Measurements from ENCODE around the gene RALGAPB. TPM values are rescaled to one million over a fixed set of nuclear protein-coding genes. Genes with fewer than 3 reads are reported as not detected.

The RALGAPB gene
- total RNA-seq, 2 experiments from 2014 or later: 36.2 to 39.7 TPM

DNA sequence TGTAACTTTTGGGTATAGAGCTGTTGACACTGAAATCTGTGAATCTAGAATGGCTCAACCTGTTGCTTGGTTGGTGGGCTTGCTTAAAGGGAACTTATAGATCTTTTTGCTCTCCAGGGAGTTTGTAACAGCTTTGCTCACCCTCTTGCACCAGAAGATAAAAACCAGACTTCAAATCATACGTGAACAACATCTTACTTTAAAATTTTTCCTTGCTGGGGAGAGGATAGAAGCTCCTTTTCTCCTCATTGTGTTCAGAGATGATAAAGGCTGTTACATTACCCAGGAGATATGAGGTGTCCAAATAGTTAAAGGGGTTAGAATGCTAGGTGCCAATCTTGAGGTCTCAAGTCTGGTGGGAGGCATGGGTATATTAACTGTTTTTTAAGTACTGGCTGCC is 46.8 kb downstream of the RALGAPB start:
- H3K36me3 Mint-ChIP-seq: peaks cover 25% of the 10 kb centered on the region
- no peak for DNase-seq
- no peak overlapping the region for H3K4me3 Mint-ChIP-seq
- H3K27ac Mint-ChIP-seq: no peak overlapping the region
- no peaks in the 10 kb centered on the region for H3K27me3 Mint-ChIP-seq
- no peaks in the 10 kb centered on the region for H3K9me3 Mint-ChIP-seq
- no peaks in the 10 kb centered on the region for H3K4me1 Mint-ChIP-seq
- ATAC-seq (ENCODE audit: low read depth): no peak
- POLR2A ChIA-PET: no interaction called here

DNA sequence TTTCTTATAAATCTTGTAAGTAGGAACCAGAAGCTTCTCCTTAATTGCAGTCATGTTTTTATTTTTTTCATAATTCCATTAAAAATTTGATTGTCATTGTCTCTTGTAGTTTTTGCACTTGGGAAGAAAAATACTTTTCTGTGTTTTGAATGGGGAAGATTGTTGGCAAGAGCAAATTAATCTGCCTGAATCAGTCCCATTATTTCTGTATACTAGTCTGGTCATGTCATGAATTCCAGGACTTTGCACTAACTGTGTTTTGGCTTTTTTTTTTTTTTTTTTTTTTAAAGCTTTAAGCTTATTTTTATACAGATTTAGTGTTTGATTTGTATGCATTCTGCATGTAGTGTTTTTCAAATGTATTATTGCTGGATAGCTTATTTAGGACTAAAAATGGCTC is 47.6 kb downstream of the RALGAPB start:
- Mint-ChIP-seq H3K4me3 (no peak overlapping the region), H3K9me3 (no peaks in the 10 kb centered on the region), H3K4me1 (no peaks in the 10 kb centered on the region), H3K36me3 (peaks cover 25% of the 10 kb centered on the region), H3K27ac (no peak overlapping the region), H3K27me3 (no peaks in the 10 kb centered on the region)
- POLR2A ChIA-PET: no interaction called here
- ATAC-seq (ENCODE audit: low read depth) (no peak), DNase-seq (no peak)

DNA sequence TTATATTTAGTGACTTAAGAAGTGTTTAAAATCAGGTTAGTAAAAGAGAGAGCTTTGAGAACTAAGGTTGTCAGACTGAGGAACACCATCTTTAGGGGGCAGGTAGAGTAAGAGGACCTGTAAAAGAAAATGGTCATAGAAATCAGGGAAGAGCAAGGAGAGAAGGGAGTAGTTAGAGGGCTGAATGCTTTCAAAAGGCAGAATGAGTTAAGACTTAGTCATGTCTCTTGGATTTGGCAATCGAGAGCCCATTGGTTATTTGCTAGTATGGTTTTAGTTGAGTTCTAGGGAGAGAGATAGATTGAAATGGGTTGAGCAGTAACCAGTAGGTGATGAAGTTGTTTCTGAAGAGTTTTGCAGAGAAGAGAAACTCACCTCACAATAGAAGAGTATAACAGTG is 51.1 kb downstream of the RALGAPB start:
- POLR2A ChIA-PET: no interaction called here
- no peaks in the 10 kb centered on the region for H3K4me1 Mint-ChIP-seq
- H3K36me3 Mint-ChIP-seq: peaks cover 18% of the 10 kb centered on the region
- no peak overlapping the region for H3K27ac Mint-ChIP-seq
- no peak overlapping the region for H3K4me3 Mint-ChIP-seq
- DNase-seq (no peak), ATAC-seq (ENCODE audit: low read depth) (no peak)
- H3K9me3 Mint-ChIP-seq: no peaks in the 10 kb centered on the region
- H3K27me3 Mint-ChIP-seq: no peaks in the 10 kb centered on the region

DNA sequence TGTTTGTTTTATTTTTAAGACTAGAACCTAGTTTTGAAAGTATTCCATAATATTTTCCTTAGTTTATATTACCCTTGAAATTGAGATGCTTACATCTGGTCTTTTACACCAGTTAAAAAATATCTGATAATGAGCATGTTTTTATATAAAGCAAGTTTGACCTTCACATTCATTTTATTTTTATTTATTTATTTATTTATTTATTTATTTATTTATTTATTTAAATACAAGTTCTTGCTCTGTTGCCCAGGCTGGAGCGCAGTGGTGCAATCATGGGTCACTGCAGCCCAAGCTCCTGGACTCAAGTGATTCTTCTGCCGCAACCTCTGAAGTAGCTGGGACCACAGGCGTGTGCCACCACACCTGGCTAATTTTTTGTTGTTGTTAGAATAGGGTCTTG is 55.5 kb downstream of the RALGAPB start:
- POLR2A ChIA-PET: no interaction called here
- H3K9me3 Mint-ChIP-seq: no peaks in the 10 kb centered on the region
- H3K27ac Mint-ChIP-seq: no peak overlapping the region
- ATAC-seq (ENCODE audit: low read depth) (no peak), DNase-seq (no peak)
- peaks cover 18% of the 10 kb centered on the region for H3K36me3 Mint-ChIP-seq
- no peak overlapping the region for H3K4me3 Mint-ChIP-seq
- H3K27me3 Mint-ChIP-seq: no peaks in the 10 kb centered on the region
- no peaks in the 10 kb centered on the region for H3K4me1 Mint-ChIP-seq

DNA sequence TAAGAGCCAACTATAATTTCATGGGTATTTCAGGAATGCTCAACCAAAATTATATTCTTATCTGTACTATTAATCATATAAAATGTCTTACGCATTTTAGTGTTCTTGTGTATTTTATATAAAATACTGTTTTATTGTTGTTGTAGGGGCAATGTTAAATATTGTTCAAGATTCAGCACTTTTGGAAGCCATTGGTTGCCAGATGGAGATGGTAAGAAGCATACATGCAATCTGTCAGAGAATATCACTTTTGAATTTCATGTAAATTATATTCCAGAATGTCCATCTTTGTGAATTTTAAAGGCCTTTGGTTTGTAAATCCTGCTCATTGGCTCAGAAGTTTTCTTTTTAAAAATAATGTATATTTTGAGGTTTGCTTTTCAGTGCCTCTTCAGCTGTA is 58.4 kb downstream of the RALGAPB start:
- H3K27ac Mint-ChIP-seq: no peak overlapping the region
- ATAC-seq (ENCODE audit: low read depth): no peak
- no peak for DNase-seq
- H3K36me3 Mint-ChIP-seq: peaks cover 20% of the 10 kb centered on the region
- no peaks in the 10 kb centered on the region for H3K9me3 Mint-ChIP-seq
- H3K4me3 Mint-ChIP-seq: no peak overlapping the region
- POLR2A ChIA-PET: no interaction called here
- H3K4me1 Mint-ChIP-seq: no peaks in the 10 kb centered on the region
- no peaks in the 10 kb centered on the region for H3K27me3 Mint-ChIP-seq

DNA sequence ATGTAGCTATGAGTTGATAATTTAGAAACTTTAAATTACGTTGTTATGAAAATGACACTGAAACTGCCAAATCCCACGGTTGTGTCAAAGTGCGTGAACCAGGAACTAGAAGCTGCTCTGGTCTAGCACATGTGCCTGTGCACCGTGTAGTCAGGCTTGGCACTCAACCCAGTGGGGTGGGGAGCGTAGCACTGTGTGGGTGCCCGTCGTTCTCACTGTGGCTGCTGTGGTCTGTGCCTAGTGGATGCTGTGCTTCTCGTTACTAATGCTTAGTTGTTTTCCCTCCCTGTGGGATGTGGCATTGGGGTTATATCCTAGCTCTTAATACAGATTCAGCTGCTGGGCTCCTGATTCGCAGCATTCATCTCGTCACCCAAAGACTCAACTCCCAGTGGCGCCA is 62.1 kb downstream of the RALGAPB start:
- Mint-ChIP-seq H3K4me3 (no peak overlapping the region), H3K9me3 (no peaks in the 10 kb centered on the region), H3K36me3 (peaks cover 31% of the 10 kb centered on the region), H3K27me3 (no peaks in the 10 kb centered on the region), H3K27ac (no peak overlapping the region), H3K4me1 (peaks cover 9% of the 10 kb centered on the region)
- POLR2A ChIA-PET: no interaction called here
- ATAC-seq (ENCODE audit: low read depth) (no peak), DNase-seq (no peak)

DNA sequence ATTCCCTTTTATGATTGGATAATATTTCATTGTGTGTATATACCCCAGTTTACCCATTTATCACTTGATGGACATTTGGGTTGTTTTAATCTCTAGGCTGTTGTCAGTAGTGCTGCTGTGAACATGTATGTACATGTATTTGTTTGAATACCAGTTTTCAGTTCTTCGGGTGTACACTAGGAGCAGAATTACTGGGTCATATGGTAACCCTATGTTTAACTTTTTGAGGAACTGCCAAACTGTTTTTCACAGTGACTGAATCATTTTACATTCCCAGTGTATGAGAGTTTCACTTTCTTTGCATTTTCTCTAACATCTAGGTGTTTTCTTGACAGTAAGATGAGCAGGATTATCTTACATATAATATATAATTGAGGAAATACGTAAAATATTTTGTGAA is 63.7 kb downstream of the RALGAPB start:
- Mint-ChIP-seq H3K4me3 (no peak overlapping the region), H3K9me3 (no peaks in the 10 kb centered on the region), H3K27ac (no peak overlapping the region), H3K36me3 (peaks cover 36% of the 10 kb centered on the region), H3K27me3 (no peaks in the 10 kb centered on the region), H3K4me1 (peaks cover 9% of the 10 kb centered on the region)
- POLR2A ChIA-PET: no interaction called here
- no peak for DNase-seq
- no peak for ATAC-seq (ENCODE audit: low read depth)

DNA sequence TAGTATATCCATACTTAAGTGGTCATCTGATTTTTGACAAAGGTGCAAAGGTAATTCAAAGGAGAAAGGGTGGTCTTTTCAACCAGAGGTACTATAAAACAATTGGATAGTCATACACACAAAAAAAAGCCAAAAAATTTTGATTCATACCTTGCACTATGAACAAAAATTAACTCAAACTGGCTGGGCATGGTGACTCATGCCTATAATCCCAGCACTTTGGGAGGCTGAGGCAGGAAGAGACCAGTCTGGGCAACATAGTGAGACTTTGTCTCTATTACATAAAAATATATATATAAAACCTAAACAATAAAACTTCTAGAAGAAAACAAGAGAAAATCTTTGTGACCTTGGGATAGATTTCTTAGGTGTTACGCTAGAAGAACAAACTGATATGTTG is 64.5 kb downstream of the RALGAPB start:
- Mint-ChIP-seq H3K27ac (no peak overlapping the region), H3K9me3 (no peaks in the 10 kb centered on the region), H3K36me3 (peaks cover 40% of the 10 kb centered on the region), H3K4me1 (peaks cover 9% of the 10 kb centered on the region), H3K27me3 (no peaks in the 10 kb centered on the region), H3K4me3 (no peak overlapping the region)
- no peak for DNase-seq
- no peak for ATAC-seq (ENCODE audit: low read depth)
- POLR2A ChIA-PET: no interaction called here

DNA sequence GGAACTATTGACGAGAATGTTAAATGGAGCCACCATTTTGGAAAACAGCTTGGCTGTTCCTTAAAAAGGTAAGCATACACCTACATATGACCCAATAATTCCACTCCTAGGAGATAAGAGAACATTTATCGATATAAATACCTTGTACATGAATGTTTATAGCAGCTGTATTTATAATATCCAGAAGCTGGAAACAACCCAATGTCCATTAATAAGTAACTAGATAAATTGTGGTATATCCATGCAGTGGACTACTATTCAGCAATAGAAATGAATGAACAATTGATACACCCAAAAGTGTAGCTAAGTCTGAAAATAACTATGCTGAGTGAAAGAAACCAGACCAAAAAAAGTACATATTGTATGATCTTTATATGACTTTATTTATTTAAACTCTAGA is 66.1 kb downstream of the RALGAPB start:
- POLR2A ChIA-PET: no interaction called here
- no peaks in the 10 kb centered on the region for H3K27me3 Mint-ChIP-seq
- no peak for ATAC-seq (ENCODE audit: low read depth)
- H3K4me1 Mint-ChIP-seq: peaks cover 9% of the 10 kb centered on the region
- no peak overlapping the region for H3K4me3 Mint-ChIP-seq
- no peak overlapping the region for H3K27ac Mint-ChIP-seq
- no peaks in the 10 kb centered on the region for H3K9me3 Mint-ChIP-seq
- H3K36me3 Mint-ChIP-seq: peaks cover 37% of the 10 kb centered on the region
- DNase-seq: no peak

DNA sequence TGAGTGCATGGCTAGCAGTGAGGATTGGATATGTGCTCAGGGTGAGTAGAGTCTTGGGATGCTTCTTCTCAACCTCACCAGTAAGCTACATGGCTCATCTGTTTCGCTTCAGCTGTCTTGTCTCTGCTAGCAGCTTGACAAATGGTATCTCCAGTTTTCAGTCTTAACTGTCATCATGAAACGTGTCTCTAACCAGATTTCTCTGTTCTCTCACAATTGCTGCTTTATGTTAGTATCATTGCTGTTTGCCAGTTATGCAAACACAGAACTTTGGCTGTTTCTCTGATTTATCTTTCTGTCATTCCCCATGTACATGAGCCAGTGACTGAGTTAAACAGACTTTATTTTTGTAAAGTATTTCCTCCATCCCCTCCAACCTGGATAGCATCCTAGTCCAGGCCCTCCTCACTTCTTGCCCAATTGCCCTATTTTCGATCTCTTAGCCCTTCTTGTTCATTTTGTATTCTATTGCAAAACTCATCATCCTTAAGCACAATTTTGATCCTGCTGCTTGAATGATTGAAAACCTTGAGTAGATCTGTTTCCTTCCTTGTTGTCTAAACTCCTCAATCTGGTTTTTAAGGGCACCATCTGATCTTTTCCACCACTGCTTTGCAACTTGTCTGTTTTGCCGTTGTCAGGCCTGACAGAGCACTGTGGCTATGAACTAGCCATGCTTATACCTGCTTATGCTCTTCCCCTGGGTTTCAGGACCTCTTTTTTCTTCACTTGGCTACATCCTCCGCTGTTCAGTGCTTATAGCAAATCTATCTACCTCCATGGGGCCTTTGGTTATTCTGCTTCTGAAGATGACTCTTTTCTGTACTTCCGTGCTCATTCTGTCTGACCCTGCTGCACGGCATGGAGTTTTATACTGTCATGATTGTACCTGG is 70.6 kb downstream of the RALGAPB start:
- no peak overlapping the region for H3K4me3 Mint-ChIP-seq
- no peak overlapping the region for H3K27ac Mint-ChIP-seq
- H3K4me1 Mint-ChIP-seq: no peaks in the 10 kb centered on the region
- POLR2A ChIA-PET: no interaction called here
- H3K27me3 Mint-ChIP-seq: no peaks in the 10 kb centered on the region
- no peak for DNase-seq
- no peak for ATAC-seq (ENCODE audit: low read depth)
- H3K9me3 Mint-ChIP-seq: no peaks in the 10 kb centered on the region
- peaks cover 23% of the 10 kb centered on the region for H3K36me3 Mint-ChIP-seq

DNA sequence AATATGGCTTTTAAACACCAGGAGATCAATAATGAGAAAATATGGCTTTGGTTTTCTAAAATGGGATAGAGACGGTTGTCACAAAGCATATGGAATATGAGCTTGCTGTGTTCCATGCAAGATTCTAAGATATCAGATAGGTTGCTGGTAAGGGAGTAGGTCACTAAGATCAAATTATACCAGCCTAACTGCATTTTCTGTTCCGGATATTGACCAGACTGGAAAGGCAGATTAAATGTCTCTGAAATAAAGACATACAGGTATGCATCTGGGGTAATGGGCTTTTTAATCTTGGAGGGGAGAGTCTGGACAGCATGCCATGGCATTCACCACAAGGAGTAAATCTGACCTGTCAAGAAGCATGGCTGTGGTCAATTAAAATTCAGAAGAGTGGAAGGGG is 73.1 kb downstream of the RALGAPB start:
- POLR2A ChIA-PET: no interaction called here
- Mint-ChIP-seq H3K9me3 (no peaks in the 10 kb centered on the region), H3K36me3 (peaks cover 25% of the 10 kb centered on the region), H3K4me3 (no peak overlapping the region), H3K4me1 (no peaks in the 10 kb centered on the region), H3K27ac (no peak overlapping the region), H3K27me3 (no peaks in the 10 kb centered on the region)
- no peak for DNase-seq
- no peak for ATAC-seq (ENCODE audit: low read depth)

DNA sequence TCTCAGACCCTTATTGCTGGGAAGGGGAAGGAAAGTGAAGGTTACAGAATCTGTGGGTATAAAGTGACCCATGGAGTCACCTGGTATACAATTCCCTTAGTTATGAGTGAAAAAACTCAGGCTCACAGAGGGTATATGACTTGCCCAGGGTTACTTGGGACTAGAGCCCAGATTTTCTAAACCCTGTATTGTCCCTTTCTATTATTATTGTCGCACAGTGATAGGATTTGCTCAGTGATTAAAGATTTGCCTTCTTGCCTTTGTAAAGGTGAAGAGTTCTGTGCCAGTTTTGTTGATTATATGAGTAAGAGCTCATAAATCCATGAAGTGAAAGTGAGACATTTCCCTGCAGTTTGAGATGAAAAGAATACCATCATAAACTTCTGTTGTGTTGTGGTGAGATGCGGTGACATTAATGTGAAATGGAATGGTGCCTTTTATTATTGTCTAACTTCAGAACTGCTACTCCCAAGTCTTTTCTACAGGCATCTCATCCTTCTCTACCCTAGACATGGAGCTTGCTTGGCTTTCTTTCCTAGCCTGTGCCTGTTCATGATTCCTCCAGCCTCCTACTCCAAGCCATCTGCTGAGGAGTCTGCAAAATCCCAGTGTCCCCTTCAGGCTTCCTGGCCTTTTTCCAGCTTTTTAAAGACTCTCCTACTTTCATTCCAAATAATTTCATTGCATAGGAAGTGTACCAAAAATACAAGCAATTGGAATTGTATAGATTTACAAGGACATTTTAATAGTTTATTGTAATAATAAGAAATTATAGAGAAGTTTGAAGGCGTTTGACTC is 74.8 kb downstream of the RALGAPB start:
- POLR2A ChIA-PET: no interaction called here
- H3K4me1 Mint-ChIP-seq: no peaks in the 10 kb centered on the region
- H3K27me3 Mint-ChIP-seq: no peaks in the 10 kb centered on the region
- ATAC-seq (ENCODE audit: low read depth) (no peak), DNase-seq (no peak)
- no peak overlapping the region for H3K27ac Mint-ChIP-seq
- no peaks in the 10 kb centered on the region for H3K9me3 Mint-ChIP-seq
- peaks cover 16% of the 10 kb centered on the region for H3K36me3 Mint-ChIP-seq
- no peak overlapping the region for H3K4me3 Mint-ChIP-seq

DNA sequence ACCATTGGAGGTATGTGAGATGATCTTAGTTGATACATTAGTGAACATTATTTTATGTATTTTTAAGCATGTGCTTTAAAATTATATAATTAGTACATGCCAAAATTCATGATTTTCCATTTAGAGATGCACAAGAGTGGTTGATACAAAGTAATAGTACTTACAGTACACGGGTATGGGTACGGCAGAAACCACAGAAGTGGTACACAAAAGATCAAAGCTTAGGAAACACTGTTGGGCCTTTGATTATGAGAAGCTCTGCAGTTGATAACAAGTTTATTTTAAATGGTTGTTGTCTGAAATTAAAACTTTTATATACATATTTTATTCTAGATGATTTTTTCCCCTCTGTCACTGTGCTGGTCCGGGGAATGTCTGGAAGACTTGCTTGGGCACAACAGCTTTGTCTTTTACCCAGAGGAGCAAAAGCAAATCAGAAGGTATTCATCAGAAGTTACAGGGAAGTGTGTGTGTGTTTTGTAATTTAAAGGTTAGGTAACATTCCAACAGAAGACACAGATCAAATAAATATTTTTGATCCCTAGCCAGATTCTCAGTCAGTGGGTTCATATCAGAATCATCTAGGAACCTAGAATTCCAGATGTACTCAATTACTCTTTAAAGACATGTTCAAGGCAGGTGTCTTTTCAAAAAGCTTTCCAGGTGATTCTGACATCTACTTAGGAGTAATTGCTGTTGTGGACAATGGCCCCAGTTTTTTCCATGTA is 75.9 kb downstream of the RALGAPB start:
- Mint-ChIP-seq H3K27ac (no peak overlapping the region), H3K4me1 (no peaks in the 10 kb centered on the region), H3K36me3 (peaks cover 16% of the 10 kb centered on the region), H3K4me3 (no peak overlapping the region), H3K27me3 (no peaks in the 10 kb centered on the region), H3K9me3 (no peaks in the 10 kb centered on the region)
- POLR2A ChIA-PET: no interaction called here
- no peak for DNase-seq
- no peak for ATAC-seq (ENCODE audit: low read depth)

DNA sequence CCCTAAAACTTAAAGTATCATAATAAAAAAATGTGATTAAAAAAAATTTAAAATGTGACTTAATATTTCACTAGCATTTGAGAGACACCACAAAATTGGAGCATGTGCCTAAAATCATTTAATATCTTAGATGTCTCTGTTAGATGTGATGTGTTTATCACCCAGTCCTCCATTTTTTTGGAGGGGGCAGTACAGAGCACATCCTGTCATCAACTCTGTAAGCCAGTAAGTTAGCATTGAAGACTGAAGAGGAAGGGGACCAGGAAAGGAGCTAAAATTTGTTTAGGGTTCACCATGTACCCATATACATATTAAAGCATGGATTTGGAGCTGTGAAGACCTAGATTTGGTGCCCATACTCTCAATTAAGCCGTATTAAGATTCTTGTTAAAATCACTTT is 77.6 kb downstream of the RALGAPB start:
- ATAC-seq (ENCODE audit: low read depth): peak; percentile 54
- peaks cover 21% of the 10 kb centered on the region for H3K36me3 Mint-ChIP-seq

More for the DNA sequence above, 77.6 kb downstream of the RALGAPB start:
- H3K27me3 Mint-ChIP-seq: no peaks in the 10 kb centered on the region
- no peaks in the 10 kb centered on the region for H3K4me1 Mint-ChIP-seq
- no peak overlapping the region for H3K4me3 Mint-ChIP-seq
- no peaks in the 10 kb centered on the region for H3K9me3 Mint-ChIP-seq
- H3K27ac Mint-ChIP-seq: no peak overlapping the region
- DNase-seq: no peak
- POLR2A ChIA-PET: no interaction called here
